Memory B cell (primary cell): ENCODE results near the gene ZNF493.

ENCODE experiments used
- ATAC-seq: fragments of 150-1000 bp; cut with Tn5 transposase; 2 replicates; pipeline ENCODE4 v1.10.0; 2021; ENCODE audit warnings: low read depth, mild to moderate bottlenecking, moderate library complexity
- DNase-seq, 2 donors: peaks; one replicate each; pipeline ENCODE4 v3.0.0; 2022; ENCODE audit warnings: low spot score in 2 of 2
- H3K27ac Mint-ChIP-seq: one replicate; pipeline ENCODE4 v1.8.0; 2022; ENCODE audit warnings: mild to moderate bottlenecking, moderate library complexity, mixed read lengths
- H3K27me3 Mint-ChIP-seq: one replicate; pipeline ENCODE4 v1.8.0; 2022; ENCODE audit warnings: mixed read lengths
- H3K36me3 Mint-ChIP-seq: one replicate; pipeline ENCODE4 v1.8.0; 2022; ENCODE audit warnings: mild to moderate bottlenecking, mixed read lengths
- H3K4me1 Mint-ChIP-seq: one replicate; pipeline ENCODE4 v1.8.0; 2022; ENCODE audit warnings: mixed read lengths
- H3K4me3 Mint-ChIP-seq: one replicate; pipeline ENCODE4 v1.8.0; 2022; ENCODE audit warnings: mild to moderate bottlenecking, moderate library complexity, mixed read lengths
- H3K9me3 Mint-ChIP-seq: one replicate; pipeline ENCODE4 v1.8.0; 2022; ENCODE audit warnings: mixed read lengths

Gene ZNF493

GRCh38 chr19:21396893-21397572 lies at the start of gene ZNF493:
Gene ZNF493, plus strand, starts transcription at chr19:21397133. Its CDS starts 105 bp downstream, at chr19:21397238.
- H3K27ac Mint-ChIP-seq = peak within 1 kb of the TSS; percentile 80
- peaks cover 8% of the 10 kb centered on the region for H3K4me1 Mint-ChIP-seq
- ATAC-seq (peak; percentile 99), DNase-seq (peak; percentile 81 to 86)
- no peaks in the 10 kb centered on the region for H3K27me3 Mint-ChIP-seq
- H3K9me3 Mint-ChIP-seq = peaks cover 10% of the 10 kb centered on the region
- H3K4me3 Mint-ChIP-seq = peak within 1 kb of the TSS; percentile 95
- peaks cover 24% of the 10 kb centered on the region for H3K36me3 Mint-ChIP-seq

- Mint-ChIP-seq H3K9me3 (peaks cover 9% of the 10 kb centered on the region), H3K4me1 (no peaks in the 10 kb centered on the region), H3K36me3 (no peaks in the 10 kb centered on the region), H3K27ac (no peak overlapping the region), H3K4me3 (no peak overlapping the region), H3K27me3 (no peaks in the 10 kb centered on the region)
- ATAC-seq (no peak), DNase-seq (no peak)
Observed at GRCh38 chr19:21352830-21353229, 44.1 kb upstream of the ZNF493 start.

- H3K4me3 Mint-ChIP-seq = peak within 1 kb of the TSS; percentile 98
- no peaks in the 10 kb centered on the region for H3K9me3 Mint-ChIP-seq
- no peaks in the 10 kb centered on the region for H3K27me3 Mint-ChIP-seq
- DNase-seq = peak; percentile 70 to 81
- H3K36me3 Mint-ChIP-seq = peaks cover 10% of the 10 kb centered on the region
- peaks cover 3% of the 10 kb centered on the region for H3K4me1 Mint-ChIP-seq
- peak within 1 kb of the TSS; percentile 86 for H3K27ac Mint-ChIP-seq
- ATAC-seq = peak; percentile 96
Observed at GRCh38 chr19:21358768-21359451, 38.0 kb upstream of the ZNF493 start, which contains the start of gene ZNF738. Gene ZNF738, plus strand, starts transcription at chr19:21359000. Its CDS starts 141 bp downstream, at chr19:21359141.

GRCh38 chr19:21362291-21362690 lies 34.6 kb upstream of the ZNF493 start:
- Mint-ChIP-seq H3K27me3 (no peaks in the 10 kb centered on the region), H3K9me3 (peaks cover 3% of the 10 kb centered on the region), H3K36me3 (peaks cover 29% of the 10 kb centered on the region), H3K4me3 (no peak overlapping the region), H3K4me1 (peaks cover 3% of the 10 kb centered on the region), H3K27ac (no peak overlapping the region)
- ATAC-seq (no peak), DNase-seq (no peak)

GRCh38 chr19:21383980-21384582 lies 12.9 kb upstream of the ZNF493 start:
- Mint-ChIP-seq H3K36me3 (peaks cover 42% of the 10 kb centered on the region), H3K27me3 (no peaks in the 10 kb centered on the region)
- no peak for ATAC-seq

GRCh38 chr19:21396121-21396520 lies 812 bp upstream of the ZNF493 start:
- no peak for DNase-seq
- no peaks in the 10 kb centered on the region for H3K27me3 Mint-ChIP-seq
- ATAC-seq = no peak
- no peak overlapping the region for H3K27ac Mint-ChIP-seq
- peaks cover 22% of the 10 kb centered on the region for H3K36me3 Mint-ChIP-seq
- H3K4me3 Mint-ChIP-seq = no peak overlapping the region
- H3K9me3 Mint-ChIP-seq = peaks cover 12% of the 10 kb centered on the region
- H3K4me1 Mint-ChIP-seq = peaks cover 8% of the 10 kb centered on the region

More at GRCh38 chr19:21383980-21384582, 12.9 kb upstream of the ZNF493 start:
- Mint-ChIP-seq H3K9me3 (peaks cover 24% of the 10 kb centered on the region), H3K4me1 (no peaks in the 10 kb centered on the region), H3K4me3 (no peak overlapping the region), H3K27ac (no peak overlapping the region)
- no peak for DNase-seq

- ATAC-seq (no peak), DNase-seq (no peak)
- H3K9me3 Mint-ChIP-seq = peaks cover 4% of the 10 kb centered on the region
- no peak overlapping the region for H3K27ac Mint-ChIP-seq
- H3K4me1 Mint-ChIP-seq = peaks cover 11% of the 10 kb centered on the region
- H3K4me3 Mint-ChIP-seq = peak overlapping the region; percentile 28
- H3K27me3 Mint-ChIP-seq = no peaks in the 10 kb centered on the region
- peaks cover 39% of the 10 kb centered on the region for H3K36me3 Mint-ChIP-seq
Observed at GRCh38 chr19:21398851-21399250, 1.9 kb downstream of the ZNF493 start.

- Mint-ChIP-seq H3K36me3 (peaks cover 46% of the 10 kb centered on the region), H3K27me3 (no peaks in the 10 kb centered on the region), H3K4me3 (no peak overlapping the region), H3K4me1 (peaks cover 8% of the 10 kb centered on the region), H3K27ac (no peak overlapping the region), H3K9me3 (peaks cover 4% of the 10 kb centered on the region)
- ATAC-seq (no peak), DNase-seq (no peak)
Observed at GRCh38 chr19:21402303-21402985, 5.5 kb downstream of the ZNF493 start.

GRCh38 chr19:21410166-21410565 lies 13.2 kb downstream of the ZNF493 start:
- Mint-ChIP-seq H3K9me3 (peaks cover 7% of the 10 kb centered on the region), H3K36me3 (peaks cover 58% of the 10 kb centered on the region), H3K4me1 (no peaks in the 10 kb centered on the region), H3K27ac (no peak overlapping the region), H3K4me3 (no peak overlapping the region), H3K27me3 (no peaks in the 10 kb centered on the region)
- DNase-seq (no peak), ATAC-seq (no peak)

GRCh38 chr19:21422244-21422643 lies 25.3 kb downstream of the ZNF493 start:
- no peaks in the 10 kb centered on the region for H3K4me1 Mint-ChIP-seq
- H3K4me3 Mint-ChIP-seq = no peak overlapping the region
- H3K9me3 Mint-ChIP-seq = peaks cover 33% of the 10 kb centered on the region
- no peak overlapping the region for H3K27ac Mint-ChIP-seq
- H3K27me3 Mint-ChIP-seq = no peaks in the 10 kb centered on the region
- no peak for DNase-seq
- H3K36me3 Mint-ChIP-seq = peaks cover 44% of the 10 kb centered on the region
- no peak for ATAC-seq

GRCh38 chr19:21423057-21424041 lies 26.4 kb downstream of the ZNF493 start:
- no peak overlapping the region for H3K4me3 Mint-ChIP-seq
- peaks cover 34% of the 10 kb centered on the region for H3K36me3 Mint-ChIP-seq
- H3K4me1 Mint-ChIP-seq = no peaks in the 10 kb centered on the region
- DNase-seq (no peak), ATAC-seq (no peak)
- H3K27me3 Mint-ChIP-seq = no peaks in the 10 kb centered on the region
- H3K9me3 Mint-ChIP-seq = peaks cover 28% of the 10 kb centered on the region
- H3K27ac Mint-ChIP-seq = no peak overlapping the region

GRCh38 chr19:21430675-21431074 lies 33.7 kb downstream of the ZNF493 start:
- Mint-ChIP-seq H3K27me3 (no peaks in the 10 kb centered on the region), H3K4me3 (no peak overlapping the region), H3K36me3 (peaks cover 4% of the 10 kb centered on the region), H3K4me1 (no peaks in the 10 kb centered on the region), H3K9me3 (peaks cover 11% of the 10 kb centered on the region), H3K27ac (no peak overlapping the region)
- no peak for ATAC-seq
- no peak for DNase-seq

GRCh38 chr19:21432590-21432989 lies 35.7 kb downstream of the ZNF493 start:
- ATAC-seq = no peak
- no peak overlapping the region for H3K27ac Mint-ChIP-seq
- no peak for DNase-seq
- H3K27me3 Mint-ChIP-seq = no peaks in the 10 kb centered on the region
- H3K36me3 Mint-ChIP-seq = peaks cover 7% of the 10 kb centered on the region
- no peak overlapping the region for H3K4me3 Mint-ChIP-seq
- H3K9me3 Mint-ChIP-seq = peaks cover 11% of the 10 kb centered on the region
- H3K4me1 Mint-ChIP-seq = no peaks in the 10 kb centered on the region
